Measurements from ENCODE around the gene CREB3L2.

DNA sequence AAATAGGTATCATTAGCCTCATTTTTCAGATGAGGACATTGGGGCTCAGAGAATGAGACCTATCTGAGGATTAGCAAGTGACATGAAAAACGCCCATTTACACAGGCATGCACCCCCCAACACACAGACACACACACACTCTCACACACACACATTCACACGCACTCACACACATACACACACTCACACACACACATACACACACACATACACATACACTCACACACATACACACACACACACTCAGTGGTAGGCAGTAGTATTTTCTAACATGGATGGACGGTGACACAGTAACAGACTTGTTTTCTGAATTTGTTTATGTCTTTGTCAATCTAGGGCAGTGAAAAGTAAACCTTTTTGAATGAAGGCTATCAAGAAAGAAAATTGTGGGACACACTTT lies 176.4 kb downstream of the CREB3L2 start:
- TF ChIP-seq, protein P1, sequence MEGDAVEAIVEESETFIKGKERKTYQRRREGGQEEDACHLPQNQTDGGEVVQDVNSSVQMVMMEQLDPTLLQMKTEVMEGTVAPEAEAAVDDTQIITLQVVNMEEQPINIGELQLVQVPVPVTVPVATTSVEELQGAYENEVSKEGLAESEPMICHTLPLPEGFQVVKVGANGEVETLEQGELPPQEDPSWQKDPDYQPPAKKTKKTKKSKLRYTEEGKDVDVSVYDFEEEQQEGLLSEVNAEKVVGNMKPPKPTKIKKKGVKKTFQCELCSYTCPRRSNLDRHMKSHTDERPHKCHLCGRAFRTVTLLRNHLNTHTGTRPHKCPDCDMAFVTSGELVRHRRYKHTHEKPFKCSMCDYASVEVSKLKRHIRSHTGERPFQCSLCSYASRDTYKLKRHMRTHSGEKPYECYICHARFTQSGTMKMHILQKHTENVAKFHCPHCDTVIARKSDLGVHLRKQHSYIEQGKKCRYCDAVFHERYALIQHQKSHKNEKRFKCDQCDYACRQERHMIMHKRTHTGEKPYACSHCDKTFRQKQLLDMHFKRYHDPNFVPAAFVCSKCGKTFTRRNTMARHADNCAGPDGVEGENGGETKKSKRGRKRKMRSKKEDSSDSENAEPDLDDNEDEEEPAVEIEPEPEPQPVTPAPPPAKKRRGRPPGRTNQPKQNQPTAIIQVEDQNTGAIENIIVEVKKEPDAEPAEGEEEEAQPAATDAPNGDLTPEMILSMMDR (IDR thresholded peaks at IDR 0.05) = no peak
- TF ChIP-seq POLR2AphosphoS5 (IDR thresholded peaks at IDR 0.05) = no peak
- TF ChIP-seq EP300 (IDR thresholded peaks at IDR 0.05) = no peak
